Panc1 (cell line): ENCODE data around the gene IL20RA. TPM values are rescaled to one million over a fixed set of nuclear protein-coding genes. Genes with fewer than 3 reads are reported as not detected.
"Not testable (repeated sequence)": the region's sequence is repeated elsewhere in the genome, so short reads cannot be mapped to it uniquely, and the experiment has no call there.

Experiments
- ATAC-seq: fragments of 200-7000 bp; cut with Tn5 transposase; 2 replicates; pipeline ENCODE4 v1.9.1; 2020; ENCODE audit warnings: mild to moderate bottlenecking, moderate library complexity
- BruUV-seq: library from RNA; stranded (reverse); fragments of 400-500 nt; replicated peaks from 2 replicates; lab custom pipeline; 2021; lab: Mats Ljungman, UMichigan
- CTCF ChIA-PET: fragments of 300-600 bp; sonication (Branson Sonifier 250); formaldehyde crosslinking; loops from one replicate; lab custom pipeline; 2022; ENCODE audit warnings: antibody characterized with exemption; lab: Charles Lee
- POLR2A ChIA-PET: fragments of 300-600 bp; sonication (Branson Sonifier 250); formaldehyde crosslinking; loops from one replicate; lab custom pipeline; 2022; ENCODE audit warnings: antibody characterized with exemption; lab: Charles Lee
- DNase-seq: peaks from one replicate; pipeline ENCODE4 v3.0.0-alpha.2; 2010; ENCODE audit warnings: low read depth, low spot score
- H3K27ac ChIP-seq: 2 replicates; pipeline ENCODE4 v1.5.1; 2011; ENCODE audit warnings: mild to moderate bottlenecking, low read length, inconsistent platforms
- H3K27me3 ChIP-seq: fragments of 200-500 bp; sonication (Bioruptor generic); 2 replicates; pipeline ENCODE4 v1.6.0; 2014; ENCODE audit warnings: low read length, inconsistent platforms; ENCODE audit not compliant: control insufficient read depth, insufficient read depth
- H3K36me3 ChIP-seq: fragments of 200-500 bp; sonication (Bioruptor generic); 2 replicates; pipeline ENCODE4 v1.5.1; 2014; ENCODE audit warnings: inconsistent platforms, mild to moderate bottlenecking, low read length, moderate library complexity; ENCODE audit not compliant: control insufficient read depth, insufficient read depth
- H3K4me1 ChIP-seq: 2 replicates; pipeline ENCODE4 v1.5.1; 2011; ENCODE audit warnings: inconsistent platforms, mild to moderate bottlenecking, low read length, moderate library complexity; ENCODE audit not compliant: control insufficient read depth, insufficient read depth
- H3K4me3 ChIP-seq, 2 experiments: 2 replicates each; pipeline ENCODE4 v1.5.1; 2011 to 2012; ENCODE audit warnings: low read depth in 2 of 2, low read length in 2 of 2, mild to moderate bottlenecking in 2 of 2, inconsistent platforms in 1 of 2, moderate library complexity in 1 of 2
- H3K9me3 ChIP-seq: fragments of 200-500 bp; sonication (Bioruptor generic); 2 replicates; pipeline ENCODE4 v1.5.1; 2014; ENCODE audit warnings: low read depth, mild to moderate bottlenecking, inconsistent platforms, low read length, moderate library complexity; ENCODE audit not compliant: control insufficient read depth, insufficient read depth
- CTCF ChIP-seq: fragments of 450-650 bp; IDR thresholded peaks from 2 replicates; pipeline ENCODE4 v1.5.1; 2017; ENCODE audit warnings: mild to moderate bottlenecking
- POLR2AphosphoS5 ChIP-seq: IDR thresholded peaks from 2 replicates; pipeline ENCODE4 v1.6.1; 2012; ENCODE audit warnings: mild to moderate bottlenecking, low read depth, low read length, moderate library complexity
- SIN3A ChIP-seq: IDR thresholded peaks from 2 replicates; pipeline ENCODE4 v1.6.1; 2012; ENCODE audit warnings: low read depth, mild to moderate bottlenecking, low read length, moderate library complexity, borderline replicate concordance; ENCODE audit not compliant: insufficient read depth
- TCF7L2 ChIP-seq: IDR thresholded peaks from 2 replicates; pipeline ENCODE4 v1.6.1; 2011; ENCODE audit warnings: mild to moderate bottlenecking, low read depth, low read length, inconsistent platforms
- in situ Hi-C: cut with HindIII; loops from 2 replicates; pipeline ENCODE4 v1.10.0; 2016; ENCODE audit warnings: low sequenced_read_pairs, low pct_unique_long_range_greater_than_20kb
- intact Hi-C: fragments of 100-400 bp; cut with micrococcal nuclease; formaldehyde crosslinking; loops from one replicate; pipeline ENCODE4 v1.10.0; 2022; ENCODE audit not compliant: unreplicated experiment
- total RNA-seq: library from RNA; stranded (reverse); gene quantifications from one replicate; pipeline ENCODE4 v1.2.1, GENCODE V29; 2021; ENCODE audit not compliant: unreplicated experiment
- TF ChIP-seq, protein P1 (sequence below), 2 experiments: IDR thresholded peaks; 2 replicates each; pipeline ENCODE4 v1.6.1; 2011 to 2012; ENCODE audit warnings: low read depth in 2 of 2, control low read depth in 1 of 2, low read length in 1 of 2, mild to moderate bottlenecking in 1 of 2, moderate library complexity in 1 of 2; ENCODE audit not compliant: insufficient read depth in 1 of 2

Gene IL20RA
- total RNA-seq, 1 experiment from 2014 or later = not detected

- Histone ChIP-seq H3K36me3 (no peaks in the 10 kb centered on the region), H3K4me3 (no peak overlapping the region), H3K27me3 (peaks cover 10% of the 10 kb centered on the region), H3K9me3 (no peaks in the 10 kb centered on the region), H3K4me1 (no peaks in the 10 kb centered on the region), H3K27ac (no peak overlapping the region)
- DNase-seq (no peak), ATAC-seq (no peak)
- ChIA-PET POLR2A (interaction anchor here (0.7 kb wide), 1 partner anchor 11 kb away, joined by 5 read pairs; no protein-coding TSS in a partner anchor), CTCF (no interaction called here)
- intact Hi-C loops (no loop called here), in situ Hi-C loops (no loop called here)
- no TSS peak for BruUV-seq
- TF ChIP-seq SIN3A (no peak), POLR2AphosphoS5 (no peak), TCF7L2 (no peak), CTCF (no peak)
- TF ChIP-seq, protein P1, sequence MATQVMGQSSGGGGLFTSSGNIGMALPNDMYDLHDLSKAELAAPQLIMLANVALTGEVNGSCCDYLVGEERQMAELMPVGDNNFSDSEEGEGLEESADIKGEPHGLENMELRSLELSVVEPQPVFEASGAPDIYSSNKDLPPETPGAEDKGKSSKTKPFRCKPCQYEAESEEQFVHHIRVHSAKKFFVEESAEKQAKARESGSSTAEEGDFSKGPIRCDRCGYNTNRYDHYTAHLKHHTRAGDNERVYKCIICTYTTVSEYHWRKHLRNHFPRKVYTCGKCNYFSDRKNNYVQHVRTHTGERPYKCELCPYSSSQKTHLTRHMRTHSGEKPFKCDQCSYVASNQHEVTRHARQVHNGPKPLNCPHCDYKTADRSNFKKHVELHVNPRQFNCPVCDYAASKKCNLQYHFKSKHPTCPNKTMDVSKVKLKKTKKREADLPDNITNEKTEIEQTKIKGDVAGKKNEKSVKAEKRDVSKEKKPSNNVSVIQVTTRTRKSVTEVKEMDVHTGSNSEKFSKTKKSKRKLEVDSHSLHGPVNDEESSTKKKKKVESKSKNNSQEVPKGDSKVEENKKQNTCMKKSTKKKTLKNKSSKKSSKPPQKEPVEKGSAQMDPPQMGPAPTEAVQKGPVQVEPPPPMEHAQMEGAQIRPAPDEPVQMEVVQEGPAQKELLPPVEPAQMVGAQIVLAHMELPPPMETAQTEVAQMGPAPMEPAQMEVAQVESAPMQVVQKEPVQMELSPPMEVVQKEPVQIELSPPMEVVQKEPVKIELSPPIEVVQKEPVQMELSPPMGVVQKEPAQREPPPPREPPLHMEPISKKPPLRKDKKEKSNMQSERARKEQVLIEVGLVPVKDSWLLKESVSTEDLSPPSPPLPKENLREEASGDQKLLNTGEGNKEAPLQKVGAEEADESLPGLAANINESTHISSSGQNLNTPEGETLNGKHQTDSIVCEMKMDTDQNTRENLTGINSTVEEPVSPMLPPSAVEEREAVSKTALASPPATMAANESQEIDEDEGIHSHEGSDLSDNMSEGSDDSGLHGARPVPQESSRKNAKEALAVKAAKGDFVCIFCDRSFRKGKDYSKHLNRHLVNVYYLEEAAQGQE (IDR thresholded peaks at IDR 0.05; ENCODE audit: insufficient read depth in 1 of 2, low read depth in 2 of 2, low read length in 1 of 2) = no peak
Observed at GRCh38 chr6:137080711-137081110, 35.9 kb upstream of the IL20RA start.

DNA sequence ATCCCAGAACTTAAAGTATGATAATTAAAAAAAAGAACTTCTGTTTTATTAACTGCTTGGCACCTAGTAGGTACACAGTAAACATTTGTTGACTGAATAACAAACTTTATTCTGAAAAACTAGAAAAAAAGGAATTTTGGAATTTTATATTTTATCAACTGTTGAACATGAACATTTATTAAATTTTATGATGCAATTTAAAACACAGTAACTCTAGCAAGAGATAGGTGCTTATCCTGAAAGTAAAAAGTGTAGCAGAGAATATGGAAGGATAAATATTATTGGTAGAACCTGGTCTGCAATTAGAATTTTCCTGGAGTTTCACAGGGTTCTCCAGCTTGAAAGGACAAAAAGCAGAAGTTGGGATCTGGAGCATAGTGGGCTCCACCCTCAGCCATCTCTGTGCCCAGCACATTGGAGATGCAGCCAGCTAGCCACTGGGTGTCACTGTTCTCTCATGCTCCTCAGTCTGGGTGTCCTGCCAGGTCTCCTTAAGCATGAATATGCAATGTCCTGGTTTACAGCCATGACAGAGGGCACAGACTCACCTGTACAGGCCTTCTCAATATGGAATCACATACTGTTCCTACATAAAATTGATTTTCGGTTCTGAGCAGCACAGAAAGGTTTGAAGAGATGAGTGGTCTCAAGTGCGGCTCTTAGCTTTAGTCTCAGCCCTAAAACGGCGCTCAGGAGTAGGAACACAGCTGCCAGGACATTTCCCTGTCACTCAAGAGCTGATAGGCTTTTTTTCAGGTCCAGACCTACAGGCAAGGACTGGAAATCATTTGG lies 31.7 kb upstream of the IL20RA start:
- peak; percentile 71 for DNase-seq
- H3K4me1 ChIP-seq = no peaks in the 10 kb centered on the region
- H3K4me3 ChIP-seq = no peak overlapping the region
- H3K9me3 ChIP-seq = no peaks in the 10 kb centered on the region
- ChIA-PET POLR2A (no interaction called here), CTCF (interaction anchor here (0.6 to 1.2 kb wide), 3 partner anchors 18 to 1037 kb away, joined by 3 to 5 read pairs (median 3); no protein-coding TSS in a partner anchor)
- no peaks in the 10 kb centered on the region for H3K36me3 ChIP-seq
- in situ Hi-C loops = no loop called here
- intact Hi-C loops = loop anchor here (5.0 kb wide), 1 partner anchor 236 kb away; no protein-coding TSS in a partner anchor
- peak; percentile 100 for ATAC-seq
- peaks cover under 1% of the 10 kb centered on the region; the same call in 1 of the 2 replicates for H3K27me3 ChIP-seq
- H3K27ac ChIP-seq = no peak overlapping the region
- no TSS peak for BruUV-seq
- TF ChIP-seq CTCF = peak; percentile 88
- no peak for TF ChIP-seq TCF7L2

- DNase-seq, BruUV-seq, H3K9me3 ChIP-seq, H3K36me3 ChIP-seq, H3K4me1 ChIP-seq, POLR2A ChIA-PET, in situ Hi-C loops, CTCF ChIA-PET, ATAC-seq, H3K27me3 ChIP-seq, H3K4me3 ChIP-seq, H3K27ac ChIP-seq: not testable (repeated sequence)
- intact Hi-C loops = loop anchor here (5.0 kb wide), 1 partner anchor 237 kb away; no protein-coding TSS in a partner anchor
Observed at GRCh38 chr6:137075790-137076189, 31.0 kb upstream of the IL20RA start.
